GM12873 (cell line): ENCODE data around the gene DRD1.

Experiments
- TF ChIP-seq, protein P1 (sequence below): IDR thresholded peaks from 2 replicates; pipeline ENCODE4 v1.5.1; 2012; ENCODE audit warnings: low read depth, mild to moderate bottlenecking, moderate library complexity, low read length, control low read depth; ENCODE audit not compliant: insufficient read depth; ENCODE audit errors: missing control alignments

Gene DRD1

DNA sequence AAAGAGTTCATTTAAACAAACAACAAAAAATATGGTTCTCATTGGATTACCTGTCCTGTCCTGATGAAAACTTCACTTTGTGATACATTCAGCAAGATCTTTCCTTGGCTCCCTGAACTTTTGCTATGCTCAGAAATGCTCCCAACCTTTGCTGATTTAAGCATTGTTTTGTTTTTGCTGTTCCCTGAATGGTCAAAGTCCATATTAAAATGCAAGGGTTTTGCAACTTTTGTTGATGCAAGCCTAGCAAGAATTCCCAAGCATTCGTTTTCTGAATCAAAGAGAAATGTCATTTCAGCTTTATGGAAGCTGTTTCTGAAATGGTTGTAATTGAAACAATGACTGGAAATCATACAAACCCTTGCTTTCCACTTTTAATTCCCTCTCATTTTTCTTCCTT lies 31.3 kb upstream of the DRD1 start:
- TF ChIP-seq, protein P1, sequence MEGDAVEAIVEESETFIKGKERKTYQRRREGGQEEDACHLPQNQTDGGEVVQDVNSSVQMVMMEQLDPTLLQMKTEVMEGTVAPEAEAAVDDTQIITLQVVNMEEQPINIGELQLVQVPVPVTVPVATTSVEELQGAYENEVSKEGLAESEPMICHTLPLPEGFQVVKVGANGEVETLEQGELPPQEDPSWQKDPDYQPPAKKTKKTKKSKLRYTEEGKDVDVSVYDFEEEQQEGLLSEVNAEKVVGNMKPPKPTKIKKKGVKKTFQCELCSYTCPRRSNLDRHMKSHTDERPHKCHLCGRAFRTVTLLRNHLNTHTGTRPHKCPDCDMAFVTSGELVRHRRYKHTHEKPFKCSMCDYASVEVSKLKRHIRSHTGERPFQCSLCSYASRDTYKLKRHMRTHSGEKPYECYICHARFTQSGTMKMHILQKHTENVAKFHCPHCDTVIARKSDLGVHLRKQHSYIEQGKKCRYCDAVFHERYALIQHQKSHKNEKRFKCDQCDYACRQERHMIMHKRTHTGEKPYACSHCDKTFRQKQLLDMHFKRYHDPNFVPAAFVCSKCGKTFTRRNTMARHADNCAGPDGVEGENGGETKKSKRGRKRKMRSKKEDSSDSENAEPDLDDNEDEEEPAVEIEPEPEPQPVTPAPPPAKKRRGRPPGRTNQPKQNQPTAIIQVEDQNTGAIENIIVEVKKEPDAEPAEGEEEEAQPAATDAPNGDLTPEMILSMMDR = no peak

DNA sequence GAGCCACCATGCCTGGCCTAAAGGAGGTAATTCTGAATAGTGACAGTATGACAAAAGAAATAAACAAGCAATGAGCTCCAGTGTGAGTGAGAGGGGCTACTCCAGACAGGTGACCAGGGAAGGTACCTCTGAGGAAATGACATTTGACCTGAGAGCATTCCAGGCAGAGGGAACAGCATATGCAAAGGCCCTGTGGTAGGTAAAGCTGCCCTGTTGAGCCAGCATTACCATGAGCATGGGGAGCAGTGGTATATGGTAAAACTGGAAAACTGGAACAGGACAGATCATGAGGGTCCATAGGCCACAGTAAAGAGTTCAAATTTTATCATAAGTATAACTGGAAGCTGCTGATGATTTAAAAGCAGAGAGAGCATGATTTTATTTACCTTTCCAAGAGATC lies 28.4 kb upstream of the DRD1 start:
- TF ChIP-seq, protein P1 = no peak

- TF ChIP-seq, protein P1 = no peak
Observed at GRCh38 chr5:175471628-175472027, 27.6 kb upstream of the DRD1 start.

DNA sequence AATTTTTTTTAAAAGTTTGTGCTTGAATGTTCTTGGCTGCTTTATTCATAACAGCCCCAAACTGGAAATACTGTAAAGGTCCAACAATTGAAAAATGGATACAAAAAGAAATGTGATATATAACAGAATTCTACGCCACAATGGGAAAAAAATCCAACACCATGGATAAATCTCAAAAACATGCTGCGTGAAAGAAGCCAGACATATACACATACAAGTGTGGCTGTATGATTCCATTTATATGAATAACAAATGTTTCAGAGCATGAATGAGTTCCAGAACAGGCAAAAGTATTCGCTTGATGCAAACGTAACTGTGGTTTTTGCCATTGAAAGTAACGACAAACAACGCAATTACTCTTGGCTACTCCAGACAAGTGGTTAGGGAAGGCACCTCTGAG lies 27.2 kb upstream of the DRD1 start:
- TF ChIP-seq, protein P1 = no peak

GRCh38 chr5:175470781-175471180 lies 26.8 kb upstream of the DRD1 start:
- TF ChIP-seq, protein P1 = no peak

DNA sequence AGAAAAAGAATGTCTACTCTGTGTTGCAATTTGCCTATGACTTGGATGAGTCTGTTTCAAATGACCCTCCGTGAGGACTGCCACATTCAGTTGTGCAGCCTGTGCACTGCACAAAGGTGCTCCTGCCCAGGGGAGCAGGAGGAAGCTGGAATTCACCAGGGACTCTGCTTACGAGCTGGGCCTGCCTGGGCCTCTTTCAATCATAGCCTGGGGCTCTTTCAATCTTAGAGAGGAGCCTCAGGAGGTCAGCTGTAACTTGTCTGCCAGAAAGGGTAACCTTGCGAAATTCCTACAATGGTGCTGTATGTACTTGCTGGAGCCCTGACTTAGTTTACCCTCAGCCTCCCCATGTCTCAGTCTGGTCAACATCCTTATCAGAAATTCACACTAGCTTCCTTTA lies 25.9 kb upstream of the DRD1 start:
- TF ChIP-seq, protein P1 = no peak

DNA sequence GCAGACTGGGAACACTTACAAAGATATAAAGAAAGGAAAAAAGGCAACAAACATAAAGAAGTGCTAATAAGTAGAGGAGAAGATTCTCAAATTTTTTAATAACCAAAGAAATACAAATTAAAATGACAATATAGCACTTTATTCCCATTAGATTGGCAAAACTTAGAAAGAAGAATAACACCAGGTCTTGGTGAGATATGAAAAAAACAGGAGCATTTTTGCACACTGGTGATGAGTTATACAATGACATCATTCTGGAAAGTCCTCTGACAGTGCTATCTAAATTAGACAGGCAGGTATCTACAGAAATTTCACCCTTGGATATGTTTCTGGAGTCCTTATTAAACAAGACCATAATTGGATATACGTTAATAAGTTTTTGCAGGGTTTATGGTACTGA lies 24.9 kb upstream of the DRD1 start:
- TF ChIP-seq, protein P1 = no peak
